SK-N-SH (cell line): ENCODE measurements around the gene SEZ6L2.

Experiments
- POLR2AphosphoS5 ChIP-seq: IDR thresholded peaks from 2 replicates; pipeline ENCODE4 v1.6.1; 2012; ENCODE audit warnings: low read depth, low read length
- SIN3A ChIP-seq: IDR thresholded peaks from 2 replicates; pipeline ENCODE4 v1.6.1; 2012; ENCODE audit warnings: low read depth, mild to moderate bottlenecking, low read length, moderate library complexity, borderline replicate concordance
- TF ChIP-seq, protein P1 (sequence below): fragments of 200-600 bp; sonication (generic); IDR thresholded peaks from 2 replicates; pipeline ENCODE4 v1.6.1; 2017; ENCODE audit warnings: antibody characterized with exemption, mild to moderate bottlenecking, moderate library complexity
- TF ChIP-seq, protein P2 (sequence below): IDR thresholded peaks from 2 replicates; pipeline ENCODE4 v1.4.0; 2012; ENCODE audit warnings: low read depth

DNA sequence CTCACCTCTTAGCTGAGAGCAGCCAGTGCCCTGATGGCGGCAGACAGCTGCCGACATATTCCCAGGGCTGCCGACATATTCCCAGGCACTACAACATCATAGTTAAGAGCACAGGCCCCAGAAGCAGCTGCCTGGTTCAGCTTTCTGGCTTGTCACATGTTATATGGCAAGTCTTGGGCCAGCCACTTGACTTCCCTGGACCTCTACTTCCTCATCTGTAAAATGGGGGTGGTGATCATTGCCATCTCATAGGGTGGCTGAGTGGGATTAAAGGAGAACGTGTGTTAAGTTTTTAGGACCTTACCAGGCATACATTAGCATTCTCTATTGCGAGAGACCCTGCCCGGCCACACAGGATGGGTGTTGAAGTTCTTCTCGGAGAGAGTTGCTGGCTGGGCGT, 55.4 kb downstream of the SEZ6L2 start:
- TF ChIP-seq SIN3A (no peak), POLR2AphosphoS5 (no peak)
- TF ChIP-seq, protein P1, sequence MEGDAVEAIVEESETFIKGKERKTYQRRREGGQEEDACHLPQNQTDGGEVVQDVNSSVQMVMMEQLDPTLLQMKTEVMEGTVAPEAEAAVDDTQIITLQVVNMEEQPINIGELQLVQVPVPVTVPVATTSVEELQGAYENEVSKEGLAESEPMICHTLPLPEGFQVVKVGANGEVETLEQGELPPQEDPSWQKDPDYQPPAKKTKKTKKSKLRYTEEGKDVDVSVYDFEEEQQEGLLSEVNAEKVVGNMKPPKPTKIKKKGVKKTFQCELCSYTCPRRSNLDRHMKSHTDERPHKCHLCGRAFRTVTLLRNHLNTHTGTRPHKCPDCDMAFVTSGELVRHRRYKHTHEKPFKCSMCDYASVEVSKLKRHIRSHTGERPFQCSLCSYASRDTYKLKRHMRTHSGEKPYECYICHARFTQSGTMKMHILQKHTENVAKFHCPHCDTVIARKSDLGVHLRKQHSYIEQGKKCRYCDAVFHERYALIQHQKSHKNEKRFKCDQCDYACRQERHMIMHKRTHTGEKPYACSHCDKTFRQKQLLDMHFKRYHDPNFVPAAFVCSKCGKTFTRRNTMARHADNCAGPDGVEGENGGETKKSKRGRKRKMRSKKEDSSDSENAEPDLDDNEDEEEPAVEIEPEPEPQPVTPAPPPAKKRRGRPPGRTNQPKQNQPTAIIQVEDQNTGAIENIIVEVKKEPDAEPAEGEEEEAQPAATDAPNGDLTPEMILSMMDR: no peak
- TF ChIP-seq, protein P2, sequence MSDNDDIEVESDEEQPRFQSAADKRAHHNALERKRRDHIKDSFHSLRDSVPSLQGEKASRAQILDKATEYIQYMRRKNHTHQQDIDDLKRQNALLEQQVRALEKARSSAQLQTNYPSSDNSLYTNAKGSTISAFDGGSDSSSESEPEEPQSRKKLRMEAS: no peak
